T-helper 1 cell treated with Interleukin-12 subunit alpha and Interleukin-12 subunit beta and Interleukin-4 antibody, amounts not matched to agents 30 ng/mL and 1 ng/mL, for 36 hours (primary cell): ENCODE results near the gene PAPOLG. TPM values are rescaled to one million over a fixed set of nuclear protein-coding genes. Genes with fewer than 3 reads are reported as not detected.

Experiments used
- total RNA-seq: library from RNA; stranded (reverse); gene quantifications from 2 replicates; pipeline ENCODE4 v1.2.3, GENCODE V29; 2022

Gene PAPOLG
- total RNA-seq, 1 donor from 2014 or later, result 21.8 TPM

Other genes starting within 250 kb of the PAPOLG start
- gene BCL11A, start 202.6 kb upstream of the PAPOLG start, total RNA-seq, result not detected in 2 replicates
- 31.0 and 31.2 TPM in 2 replicates for gene REL, start 125.3 kb downstream of the PAPOLG start, total RNA-seq